Fibroblast of lung (primary cell): ENCODE data around the gene KCNIP4. TPM values are rescaled to one million over a fixed set of nuclear protein-coding genes. Genes with fewer than 3 reads are reported as not detected.

ENCODE experiments used
- DNase-seq, 2 donors: peaks; one replicate each; pipeline versions ENCODE4 v3.0.0 to v3.0.0-alpha.2; 2010; ENCODE audit warnings: low read depth in 2 of 2
- H2AFZ ChIP-seq: 2 replicates; pipeline ENCODE4 v1.5.1; 2012; ENCODE audit warnings: low read length, control low read depth, inconsistent platforms
- H3K27ac ChIP-seq: 2 replicates; pipeline ENCODE4 v1.5.1; 2011; ENCODE audit warnings: low read length, control low read depth; ENCODE audit not compliant: insufficient read depth
- H3K27me3 ChIP-seq: 2 replicates; pipeline ENCODE4 v1.5.1; 2011; ENCODE audit warnings: mild to moderate bottlenecking, low read length; ENCODE audit not compliant: control insufficient read depth, insufficient read depth
- H3K36me3 ChIP-seq: 2 replicates; pipeline ENCODE4 v1.5.1; 2011; ENCODE audit warnings: low read length; ENCODE audit not compliant: control insufficient read depth, insufficient read depth
- H3K4me1 ChIP-seq: 2 replicates; pipeline ENCODE4 v1.5.1; 2011; ENCODE audit warnings: low read length; ENCODE audit not compliant: control insufficient read depth, insufficient read depth; ENCODE audit errors: extremely low read depth
- H3K4me2 ChIP-seq: 2 replicates; pipeline ENCODE4 v1.5.1; 2011; ENCODE audit warnings: low read length, control low read depth; ENCODE audit not compliant: insufficient read depth; ENCODE audit errors: extremely low read depth
- H3K4me3 ChIP-seq, 4 experiments: fragments of 200-600 bp in 1 of 4; sonication (generic) in 1 of 4; replicated peaks in 1 of 4; 2 replicates each; pipeline ENCODE4 v1.5.1; 2011 to 2016; ENCODE audit warnings: low read length in 4 of 4, low read depth in 3 of 4, mild to moderate bottlenecking in 3 of 4, control low read depth in 2 of 4, inconsistent platforms in 1 of 4, mixed read lengths in 1 of 4; ENCODE audit not compliant: insufficient read depth in 1 of 4; ENCODE audit errors: control extremely low read depth in 1 of 4
- H3K79me2 ChIP-seq: 2 replicates; pipeline ENCODE4 v1.5.1; 2012; ENCODE audit warnings: mild to moderate bottlenecking, low read length, inconsistent platforms; ENCODE audit not compliant: control insufficient read depth, insufficient read depth
- H3K9ac ChIP-seq: 2 replicates; pipeline ENCODE4 v1.5.1; 2011; ENCODE audit warnings: mild to moderate bottlenecking, low read length, control low read depth; ENCODE audit not compliant: insufficient read depth
- H3K9me3 ChIP-seq: 2 replicates; pipeline ENCODE4 v1.5.1; 2012; ENCODE audit warnings: low read depth, low read length; ENCODE audit not compliant: control insufficient read depth, insufficient read depth
- H4K20me1 ChIP-seq: 2 replicates; pipeline ENCODE4 v1.5.1; 2011; ENCODE audit warnings: low read length; ENCODE audit not compliant: control insufficient read depth, insufficient read depth; ENCODE audit errors: extremely low read depth
- CTCF ChIP-seq, 2 donors: IDR thresholded peaks in 1 of 2; conservative IDR thresholded peaks in 1 of 2; 1 replicate in 1 of 2; 2 replicates in 1 of 2; pipeline ENCODE4 v1.5.1; 2011 to 2012; ENCODE audit warnings: low read length in 2 of 2, control low read depth in 1 of 2, inconsistent platforms in 1 of 2, low read depth in 1 of 2, mild to moderate bottlenecking in 1 of 2
- EZH2 ChIP-seq: IDR thresholded peaks from 2 replicates; pipeline ENCODE4 v1.5.1; 2012; ENCODE audit warnings: low read length, control low read depth, mild to moderate bottlenecking; ENCODE audit errors: missing control alignments
- polyA plus RNA-seq, 2 donors: library from polyadenylated mRNA; depleted of rRNA in 1 of 2; stranded (reverse) in 1 of 2; unstranded in 1 of 2; fragments of >200 nt; gene quantifications; 2 replicates each; pipeline ENCODE4 v1.2.1, GENCODE V29; 2011 to 2012; ENCODE audit warnings: missing spikeins in 1 of 2
- total RNA-seq: library from RNA; depleted of rRNA; stranded (reverse); fragments of >200 nt; gene quantifications from 2 replicates; pipeline ENCODE4 v1.2.1, GENCODE V29; 2014

KCNIP4 gene
- total and polyA plus RNA-seq, 2 donors (not counting 1 experiment from before 2014, with no cell fraction given): not detected

GRCh38 chr4:21962691-21963090 is 14.1 kb upstream of the KCNIP4 start:
- Histone ChIP-seq H3K79me2 (no peaks in the 10 kb centered on the region), H3K9ac (no peak overlapping the region), H2AFZ (no peak overlapping the region), H3K4me3 (no peak overlapping the region), H3K27ac (no peak overlapping the region), H3K27me3 (no peaks in the 10 kb centered on the region), H3K4me1 (no peaks in the 10 kb centered on the region), H3K4me2 (no peak overlapping the region), H4K20me1 (no peaks in the 10 kb centered on the region), H3K9me3 (no peaks in the 10 kb centered on the region), H3K36me3 (no peaks in the 10 kb centered on the region)
- DNase-seq: no peak
- TF ChIP-seq CTCF (conservative IDR thresholded peaks at IDR 0.05 in 1 of 2, IDR thresholded peaks at IDR 0.05 in 1 of 2; ENCODE audit: low read depth in 1 of 2, low read length in 2 of 2): no peak
- TF ChIP-seq EZH2: no peak

- H3K4me3 ChIP-seq: no peak overlapping the region
- TF ChIP-seq EZH2 (no peak), CTCF (conservative IDR thresholded peaks at IDR 0.05 in 1 of 2, IDR thresholded peaks at IDR 0.05 in 1 of 2; ENCODE audit: low read depth in 1 of 2, low read length in 2 of 2) (no peak)
- H3K27ac ChIP-seq: no peak overlapping the region
- no peaks in the 10 kb centered on the region for H3K79me2 ChIP-seq
- no peaks in the 10 kb centered on the region for H3K27me3 ChIP-seq
- H2AFZ ChIP-seq: no peak overlapping the region
- no peak overlapping the region for H3K4me2 ChIP-seq
- H3K4me1 ChIP-seq: no peaks in the 10 kb centered on the region
- H3K36me3 ChIP-seq: no peaks in the 10 kb centered on the region
- H4K20me1 ChIP-seq: no peaks in the 10 kb centered on the region
- no peak for DNase-seq
- H3K9ac ChIP-seq: no peak overlapping the region
- H3K9me3 ChIP-seq: no peaks in the 10 kb centered on the region
Observed at GRCh38 chr4:21960793-21961192, 12.2 kb upstream of the KCNIP4 start.

GRCh38 chr4:21954916-21955315 is 6.3 kb upstream of the KCNIP4 start:
- Histone ChIP-seq H4K20me1 (no peaks in the 10 kb centered on the region), H3K4me1 (no peaks in the 10 kb centered on the region), H3K9ac (no peak overlapping the region), H3K27me3 (no peaks in the 10 kb centered on the region), H3K4me3 (no peak overlapping the region), H3K79me2 (no peaks in the 10 kb centered on the region), H3K36me3 (no peaks in the 10 kb centered on the region), H3K4me2 (no peak overlapping the region), H2AFZ (no peak overlapping the region), H3K9me3 (no peaks in the 10 kb centered on the region), H3K27ac (no peak overlapping the region)
- no peak for TF ChIP-seq EZH2
- no peak for TF ChIP-seq CTCF (conservative IDR thresholded peaks at IDR 0.05 in 1 of 2, IDR thresholded peaks at IDR 0.05 in 1 of 2; ENCODE audit: low read depth in 1 of 2, low read length in 2 of 2)
- DNase-seq: peak in 1 of 2 donors; percentile 12
